ENCODE data around the gene TTLL8.

Gene TTLL8

GRCh38 chr22:50083462-50084079, 25.5 kb upstream of the TTLL8 start:
- DNase-seq (ENCODE audit: extremely low read depth, low read depth): no peak
- H3K4me3 ChIP-seq (replicated peaks; ENCODE audit: low read depth, low read length): no peak overlapping the region
- no peak for TF ChIP-seq CTCF (IDR thresholded peaks at IDR 0.05; ENCODE audit: low read depth, low read length, missing control alignments)

GRCh38 chr22:50082961-50083461, 24.9 kb upstream of the TTLL8 start:
- no peak for DNase-seq (ENCODE audit: extremely low read depth, low read depth)
- H3K4me3 ChIP-seq (replicated peaks; ENCODE audit: low read depth, low read length): no peak overlapping the region
- no peak for TF ChIP-seq CTCF (IDR thresholded peaks at IDR 0.05; ENCODE audit: low read depth, low read length, missing control alignments)

- H3K4me3 ChIP-seq (replicated peaks; ENCODE audit: low read depth, low read length): no peak overlapping the region
- no peak for DNase-seq (ENCODE audit: extremely low read depth, low read depth)
- TF ChIP-seq CTCF (IDR thresholded peaks at IDR 0.05; ENCODE audit: low read depth, low read length, missing control alignments): no peak
Observed at GRCh38 chr22:50082197-50082715, 24.2 kb upstream of the TTLL8 start.

GRCh38 chr22:50081426-50082196, 23.5 kb upstream of the TTLL8 start:
- DNase-seq (ENCODE audit: extremely low read depth, low read depth): no peak
- no peak for TF ChIP-seq CTCF (IDR thresholded peaks at IDR 0.05; ENCODE audit: low read depth, low read length, missing control alignments)
- H3K4me3 ChIP-seq (replicated peaks; ENCODE audit: low read depth, low read length): no peak overlapping the region

- no peak overlapping the region for H3K4me3 ChIP-seq (replicated peaks; ENCODE audit: low read depth, low read length)
- no peak for DNase-seq (ENCODE audit: extremely low read depth, low read depth)
- no peak for TF ChIP-seq CTCF (IDR thresholded peaks at IDR 0.05; ENCODE audit: low read depth, low read length, missing control alignments)
Observed at GRCh38 chr22:50080077-50080465, 22.0 kb upstream of the TTLL8 start.

GRCh38 chr22:50078761-50079160, 20.7 kb upstream of the TTLL8 start:
- no peak for DNase-seq (ENCODE audit: extremely low read depth, low read depth)
- no peak for TF ChIP-seq CTCF (IDR thresholded peaks at IDR 0.05; ENCODE audit: low read depth, low read length, missing control alignments)
- H3K4me3 ChIP-seq (replicated peaks; ENCODE audit: low read depth, low read length): no peak overlapping the region

All from HFF-Myc (cell line).